K562 (cell line): ENCODE results near the gene HAPLN3. TPM values are rescaled to one million over a fixed set of nuclear protein-coding genes. Genes with fewer than 3 reads are reported as not detected.
A peak's percentile ranks its signal among the peaks of the same experiment; 100 is the strongest.

ENCODE experiments used
- BHLHE40 ChIP-seq: IDR thresholded peaks from 2 replicates; pipeline ENCODE4 v1.6.1; 2011; ENCODE audit warnings: low read length, improper control_type of control experiment
- CREBBP ChIP-seq: IDR thresholded peaks from one replicate; pipeline ENCODE4 v1.6.1; 2012; ENCODE audit warnings: low read depth, mild to moderate bottlenecking, control low read depth, inconsistent platforms, low read length
- FIP1L1 ChIP-seq: fragments of 200-400 bp; formaldehyde crosslinking; IDR thresholded peaks from 2 replicates; pipeline ENCODE4 v1.6.1; 2018; ENCODE audit warnings: mild to moderate bottlenecking, low read depth, low read length; ENCODE audit not compliant: poor library complexity, severe bottlenecking
- FOXJ3 ChIP-seq: sonication (generic); formaldehyde crosslinking; IDR thresholded peaks from 2 replicates; pipeline ENCODE4 v1.4.0; 2020; ENCODE audit warnings: mild to moderate bottlenecking, missing genetic modification reagents
- GATAD2A ChIP-seq: fragments of 450-650 bp; IDR thresholded peaks from 2 replicates; pipeline ENCODE4 v1.6.1; 2017
- HMBOX1 ChIP-seq: sonication (generic); IDR thresholded peaks from 2 replicates; pipeline ENCODE4 v1.6.1; 2016
- PKNOX1 ChIP-seq: fragments of 450-650 bp; IDR thresholded peaks from 2 replicates; pipeline ENCODE4 v1.6.1; 2016
- RBM34 ChIP-seq: fragments of 200-400 bp; formaldehyde crosslinking; IDR thresholded peaks from 2 replicates; pipeline ENCODE4 v1.6.1; 2018; ENCODE audit warnings: low read length, borderline replicate concordance; ENCODE audit not compliant: insufficient read depth
- SPI1 ChIP-seq: IDR thresholded peaks from 2 replicates; pipeline ENCODE4 v1.6.1; 2011; ENCODE audit warnings: low read depth, low read length, control low read depth, borderline replicate concordance
- TEAD1 ChIP-seq, 2 experiments: fragments of 450-650 bp in 1 of 2; sonication (generic) in 1 of 2; formaldehyde crosslinking; IDR thresholded peaks; 2 replicates each; pipeline versions ENCODE4 v1.4.0 to v1.8.0; 2020 to 2022; ENCODE audit warnings: mild to moderate bottlenecking in 2 of 2, missing genetic modification reagents in 1 of 2
- WHSC1 ChIP-seq: IDR thresholded peaks from one replicate; pipeline ENCODE4 v1.6.1; 2012; ENCODE audit warnings: low read length, control low read depth, inconsistent platforms
- ZBTB26 ChIP-seq: fragments of 450-650 bp; formaldehyde crosslinking; IDR thresholded peaks from 2 replicates; pipeline ENCODE4 v1.4.0; 2022; ENCODE audit warnings: missing genetic modification characterization
- ZNF764 ChIP-seq: fragments of 250-450 bp; sonication (Bioruptor Pico); IDR thresholded peaks from 2 replicates; pipeline ENCODE4 v1.4.0; 2020; ENCODE audit warnings: low read depth, mild to moderate bottlenecking, moderate library complexity
- polyA plus RNA-seq, 8 experiments: library from polyadenylated mRNA; depleted of rRNA in 4 of 8; stranded (reverse) in 5 of 8; unstranded in 3 of 8; fragments of >200 nt; fragmentation: Nextera tagmentation in 2 of 8; fragmentation: Illumina TruSeq in 1 of 8; extraction: Ambion mirVana in 2 of 8; extraction: Trizol in 1 of 8; gene quantifications; 2 replicates each; pipeline versions ENCODE4 v1.2.1 to v1.2.3, GENCODE V29; 2011 to 2014; ENCODE audit warnings: inconsistent platforms in 1 of 8, missing spikeins in 1 of 8
- total RNA-seq, 7 experiments: library from RNA; depleted of rRNA in 6 of 7; stranded (reverse); fragments of >200 nt in 6 of 7; fragmentation: Illumina TruSeq in 2 of 7; extraction: Trizol in 2 of 7; gene quantifications; 2 replicates each; pipeline versions ENCODE4 v1.2.1 to v1.2.3, GENCODE V29; 2011 to 2021; ENCODE audit warnings: low replicate concordance in 1 of 7
- TF ChIP-seq, protein P1 (sequence below): fragments of 200-800 bp; sonication (Bioruptor generic); IDR thresholded peaks from 2 replicates; pipeline ENCODE4 v1.6.1; 2016; ENCODE audit warnings: missing genetic modification characterization, missing compliant biosample characterization
- TF ChIP-seq, protein P2 (sequence below): fragments of 450-650 bp; IDR thresholded peaks from 2 replicates; pipeline ENCODE4 v1.6.1; 2018; ENCODE audit not compliant: partially characterized antibody

Gene HAPLN3
- total and polyA plus RNA-seq, 9 of the 15 experiments (the other 6 are each of a cell fraction or from before 2014, with no cell fraction given) = 0.04 to 2.4 (median 0.65) TPM

GRCh38 chr15:88911766-88912118, 16.4 kb upstream of the HAPLN3 start (continued):
- TF ChIP-seq, protein P1, sequence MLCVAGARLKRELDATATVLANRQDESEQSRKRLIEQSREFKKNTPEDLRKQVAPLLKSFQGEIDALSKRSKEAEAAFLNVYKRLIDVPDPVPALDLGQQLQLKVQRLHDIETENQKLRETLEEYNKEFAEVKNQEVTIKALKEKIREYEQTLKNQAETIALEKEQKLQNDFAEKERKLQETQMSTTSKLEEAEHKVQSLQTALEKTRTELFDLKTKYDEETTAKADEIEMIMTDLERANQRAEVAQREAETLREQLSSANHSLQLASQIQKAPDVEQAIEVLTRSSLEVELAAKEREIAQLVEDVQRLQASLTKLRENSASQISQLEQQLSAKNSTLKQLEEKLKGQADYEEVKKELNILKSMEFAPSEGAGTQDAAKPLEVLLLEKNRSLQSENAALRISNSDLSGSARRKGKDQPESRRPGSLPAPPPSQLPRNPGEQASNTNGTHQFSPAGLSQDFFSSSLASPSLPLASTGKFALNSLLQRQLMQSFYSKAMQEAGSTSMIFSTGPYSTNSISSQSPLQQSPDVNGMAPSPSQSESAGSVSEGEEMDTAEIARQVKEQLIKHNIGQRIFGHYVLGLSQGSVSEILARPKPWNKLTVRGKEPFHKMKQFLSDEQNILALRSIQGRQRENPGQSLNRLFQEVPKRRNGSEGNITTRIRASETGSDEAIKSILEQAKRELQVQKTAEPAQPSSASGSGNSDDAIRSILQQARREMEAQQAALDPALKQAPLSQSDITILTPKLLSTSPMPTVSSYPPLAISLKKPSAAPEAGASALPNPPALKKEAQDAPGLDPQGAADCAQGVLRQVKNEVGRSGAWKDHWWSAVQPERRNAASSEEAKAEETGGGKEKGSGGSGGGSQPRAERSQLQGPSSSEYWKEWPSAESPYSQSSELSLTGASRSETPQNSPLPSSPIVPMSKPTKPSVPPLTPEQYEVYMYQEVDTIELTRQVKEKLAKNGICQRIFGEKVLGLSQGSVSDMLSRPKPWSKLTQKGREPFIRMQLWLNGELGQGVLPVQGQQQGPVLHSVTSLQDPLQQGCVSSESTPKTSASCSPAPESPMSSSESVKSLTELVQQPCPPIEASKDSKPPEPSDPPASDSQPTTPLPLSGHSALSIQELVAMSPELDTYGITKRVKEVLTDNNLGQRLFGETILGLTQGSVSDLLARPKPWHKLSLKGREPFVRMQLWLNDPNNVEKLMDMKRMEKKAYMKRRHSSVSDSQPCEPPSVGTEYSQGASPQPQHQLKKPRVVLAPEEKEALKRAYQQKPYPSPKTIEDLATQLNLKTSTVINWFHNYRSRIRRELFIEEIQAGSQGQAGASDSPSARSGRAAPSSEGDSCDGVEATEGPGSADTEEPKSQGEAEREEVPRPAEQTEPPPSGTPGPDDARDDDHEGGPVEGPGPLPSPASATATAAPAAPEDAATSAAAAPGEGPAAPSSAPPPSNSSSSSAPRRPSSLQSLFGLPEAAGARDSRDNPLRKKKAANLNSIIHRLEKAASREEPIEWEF (CRISPR knock-in tag) = no peak
- TF ChIP-seq FIP1L1 (no peak), HMBOX1 (no peak), TEAD1 (CRISPR knock-in tag; IDR thresholded peaks at IDR 0.05) (peak in 1 of 2 experiments; percentile 64; a peak in 1 of 4 replicates), CREBBP (no peak), SPI1 (no peak), PKNOX1 (no peak), GATAD2A (no peak), RBM34 (no peak), WHSC1 (no peak), ZBTB26 (no peak), BHLHE40 (no peak), FOXJ3 (CRISPR knock-in tag) (no peak), ZNF764 (CRISPR knock-in tag) (no peak)
- TF ChIP-seq, protein P2, sequence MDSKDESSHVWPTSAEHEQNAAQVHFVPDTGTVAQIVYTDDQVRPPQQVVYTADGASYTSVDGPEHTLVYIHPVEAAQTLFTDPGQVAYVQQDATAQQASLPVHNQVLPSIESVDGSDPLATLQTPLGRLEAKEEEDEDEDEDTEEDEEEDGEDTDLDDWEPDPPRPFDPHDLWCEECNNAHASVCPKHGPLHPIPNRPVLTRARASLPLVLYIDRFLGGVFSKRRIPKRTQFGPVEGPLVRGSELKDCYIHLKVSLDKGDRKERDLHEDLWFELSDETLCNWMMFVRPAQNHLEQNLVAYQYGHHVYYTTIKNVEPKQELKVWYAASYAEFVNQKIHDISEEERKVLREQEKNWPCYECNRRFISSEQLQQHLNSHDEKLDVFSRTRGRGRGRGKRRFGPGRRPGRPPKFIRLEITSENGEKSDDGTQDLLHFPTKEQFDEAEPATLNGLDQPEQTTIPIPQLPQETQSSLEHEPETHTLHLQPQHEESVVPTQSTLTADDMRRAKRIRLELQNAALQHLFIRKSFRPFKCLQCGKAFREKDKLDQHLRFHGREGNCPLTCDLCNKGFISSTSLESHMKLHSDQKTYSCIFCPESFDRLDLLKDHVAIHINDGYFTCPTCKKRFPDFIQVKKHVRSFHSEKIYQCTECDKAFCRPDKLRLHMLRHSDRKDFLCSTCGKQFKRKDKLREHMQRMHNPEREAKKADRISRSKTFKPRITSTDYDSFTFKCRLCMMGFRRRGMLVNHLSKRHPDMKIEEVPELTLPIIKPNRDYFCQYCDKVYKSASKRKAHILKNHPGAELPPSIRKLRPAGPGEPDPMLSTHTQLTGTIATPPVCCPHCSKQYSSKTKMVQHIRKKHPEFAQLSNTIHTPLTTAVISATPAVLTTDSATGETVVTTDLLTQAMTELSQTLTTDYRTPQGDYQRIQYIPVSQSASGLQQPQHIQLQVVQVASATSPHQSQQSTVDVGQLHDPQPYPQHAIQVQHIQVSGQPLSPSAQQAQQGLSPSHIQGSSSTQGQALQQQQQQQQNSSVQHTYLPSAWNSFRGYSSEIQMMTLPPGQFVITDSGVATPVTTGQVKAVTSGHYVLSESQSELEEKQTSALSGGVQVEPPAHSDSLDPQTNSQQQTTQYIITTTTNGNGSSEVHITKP = peak; percentile 97
